ENCODE measurements around the gene PCSK5. TPM values are rescaled to one million over a fixed set of nuclear protein-coding genes. Genes with fewer than 3 reads are reported as not detected.
"Not testable (repeated sequence)": the region's sequence is repeated elsewhere in the genome, so short reads cannot be mapped to it uniquely, and the experiment has no call there.

PCSK5 gene
- total and polyA plus RNA-seq, 5 experiments from 2014 or later = 6.5 to 22.8 (median 14.7) TPM

GRCh38 chr9:75956161-75956560, 65.7 kb downstream of the PCSK5 start:
- Mint-ChIP-seq H3K27ac (no peak overlapping the region), H3K4me3 (no peak overlapping the region), H3K9me3 (peaks cover 0 to 1% (median 0%) of the 10 kb centered on the region in 9 donors), H3K4me1 (peaks cover 10 to 53% (median 37%) of the 10 kb centered on the region in 4 donors), H3K27me3 (no peaks in the 10 kb centered on the region), H3K36me3 (peaks cover 0 to 33% (median 16%) of the 10 kb centered on the region in 3 donors)
- ATAC-seq (no peak), DNase-seq (no peak)
- POLR2A ChIA-PET = no interaction called here

GRCh38 chr9:75957116-75957515, 66.6 kb downstream of the PCSK5 start:
- H3K36me3 Mint-ChIP-seq = peaks cover 0 to 27% (median 12%) of the 10 kb centered on the region in 3 donors
- ATAC-seq (no peak), DNase-seq (no peak)
- POLR2A ChIA-PET = no interaction called here
- H3K4me1 Mint-ChIP-seq = peaks cover 17 to 60% (median 43%) of the 10 kb centered on the region in 4 donors
- no peak overlapping the region for H3K27ac Mint-ChIP-seq
- no peaks in the 10 kb centered on the region for H3K27me3 Mint-ChIP-seq
- H3K4me3 Mint-ChIP-seq = no peak overlapping the region
- peaks cover 0 to 1% (median 0%) of the 10 kb centered on the region in 9 donors for H3K9me3 Mint-ChIP-seq

- Mint-ChIP-seq H3K9me3 (no peaks in the 10 kb centered on the region), H3K27ac (peak overlapping the region in 4 of 10 donors; percentile 11 to 72 (median 22)), H3K36me3 (peaks cover 0 to 19% (median 9%) of the 10 kb centered on the region in 3 donors), H3K4me1 (peaks cover 28 to 64% (median 49%) of the 10 kb centered on the region in 4 donors), H3K4me3 (no peak overlapping the region), H3K27me3 (no peaks in the 10 kb centered on the region)
- DNase-seq = no peak
- ATAC-seq = no peak
- POLR2A ChIA-PET = no interaction called here
Measured at GRCh38 chr9:75958226-75958625, 67.8 kb downstream of the PCSK5 start.

GRCh38 chr9:75960551-75960950, 70.1 kb downstream of the PCSK5 start:
- Mint-ChIP-seq H3K4me3 (no peak overlapping the region), H3K27ac (peak overlapping the region in 3 of 10 donors; percentile 18 to 75 (median 54)), H3K4me1 (peaks cover 31 to 78% (median 57%) of the 10 kb centered on the region in 4 donors), H3K9me3 (no peaks in the 10 kb centered on the region), H3K27me3 (no peaks in the 10 kb centered on the region), H3K36me3 (peaks cover 0 to 9% (median 7%) of the 10 kb centered on the region in 3 donors)
- DNase-seq = no peak
- no peak for ATAC-seq
- POLR2A ChIA-PET = no interaction called here

GRCh38 chr9:75962013-75962661, 71.7 kb downstream of the PCSK5 start:
- peak overlapping the region; percentile 52 to 97 (median 78) for H3K27ac Mint-ChIP-seq
- ATAC-seq = peak; percentile 41 to 49
- peaks cover 35 to 83% (median 55%) of the 10 kb centered on the region in 4 donors for H3K4me1 Mint-ChIP-seq
- DNase-seq = peak in 1 of 10 donors; percentile 5
- H3K9me3 Mint-ChIP-seq = no peaks in the 10 kb centered on the region
- no peaks in the 10 kb centered on the region for H3K27me3 Mint-ChIP-seq
- peak overlapping the region in 8 of 10 donors; percentile 23 to 79 (median 63) for H3K4me3 Mint-ChIP-seq
- POLR2A ChIA-PET = interaction anchor here (0.9 kb wide), 1 partner anchor 72 kb away, joined by 3 read pairs; the partner anchor contains the start of gene PCSK5
- H3K36me3 Mint-ChIP-seq = peaks cover 0 to 7% (median 5%) of the 10 kb centered on the region in 3 donors

GRCh38 chr9:75962662-75963036, 72.2 kb downstream of the PCSK5 start:
- no peaks in the 10 kb centered on the region for H3K27me3 Mint-ChIP-seq
- peaks cover 34 to 79% (median 53%) of the 10 kb centered on the region in 4 donors for H3K4me1 Mint-ChIP-seq
- peaks cover 0 to 4% (median 4%) of the 10 kb centered on the region in 3 donors for H3K36me3 Mint-ChIP-seq
- H3K9me3 Mint-ChIP-seq = no peaks in the 10 kb centered on the region
- DNase-seq = peak in 2 of 10 donors; percentile 1 to 3
- POLR2A ChIA-PET = interaction anchor here (0.9 kb wide), 1 partner anchor 72 kb away, joined by 3 read pairs; the partner anchor contains the start of gene PCSK5
- H3K27ac Mint-ChIP-seq = peak overlapping the region; percentile 52 to 97 (median 78)
- peak overlapping the region in 8 of 10 donors; percentile 23 to 79 (median 63) for H3K4me3 Mint-ChIP-seq
- peak; percentile 50 to 77 for ATAC-seq

- not testable (repeated sequence) for H3K27me3 Mint-ChIP-seq, DNase-seq, H3K36me3 Mint-ChIP-seq, ATAC-seq, H3K9me3 Mint-ChIP-seq
- POLR2A ChIA-PET = interaction anchor here (0.6 to 0.9 kb wide), 2 partner anchors 73 to 77 kb away, joined by 3 read pairs; partner anchors contain the start of gene PCSK5
- H3K4me3 Mint-ChIP-seq = peak overlapping the region in 1 of 10 donors; percentile 57
- H3K4me1 Mint-ChIP-seq = peaks cover 33 to 79% (median 54%) of the 10 kb centered on the region in 4 donors
- peak overlapping the region in 5 of 10 donors; percentile 25 to 63 (median 55) for H3K27ac Mint-ChIP-seq
Measured at GRCh38 chr9:75963321-75963720, 72.8 kb downstream of the PCSK5 start.

- Mint-ChIP-seq H3K27me3 (no peaks in the 10 kb centered on the region), H3K27ac (peak overlapping the region in 2 of 10 donors; percentile 11 to 48), H3K4me1 (peaks cover 33 to 77% (median 47%) of the 10 kb centered on the region in 4 donors), H3K36me3 (peaks cover 4 to 15% (median 6%) of the 10 kb centered on the region in 3 donors), H3K4me3 (no peak overlapping the region), H3K9me3 (peaks cover 0 to 3% (median 0%) of the 10 kb centered on the region in 9 donors)
- POLR2A ChIA-PET = no interaction called here
- ATAC-seq (no peak), DNase-seq (no peak)
Measured at GRCh38 chr9:75964427-75964826, 74.0 kb downstream of the PCSK5 start.

- H3K4me1 Mint-ChIP-seq = peaks cover 29 to 71% (median 39%) of the 10 kb centered on the region in 4 donors
- POLR2A ChIA-PET = interaction anchor here (0.7 kb wide), 1 partner anchor 14 kb away, joined by 3 read pairs; no protein-coding TSS in a partner anchor
Measured at GRCh38 chr9:75965231-75965630, 74.8 kb downstream of the PCSK5 start.

GRCh38 chr9:75967556-75967955, 77.1 kb downstream of the PCSK5 start:
- ATAC-seq (no peak), DNase-seq (no peak)
- no peaks in the 10 kb centered on the region for H3K27me3 Mint-ChIP-seq
- H3K36me3 Mint-ChIP-seq = peaks cover 4 to 24% (median 10%) of the 10 kb centered on the region in 3 donors
- POLR2A ChIA-PET = no interaction called here
- H3K27ac Mint-ChIP-seq = peak overlapping the region in 1 of 10 donors; percentile 14
- H3K4me3 Mint-ChIP-seq = no peak overlapping the region
- H3K4me1 Mint-ChIP-seq = peaks cover 19 to 59% (median 29%) of the 10 kb centered on the region in 4 donors
- H3K9me3 Mint-ChIP-seq = peaks cover 0 to 18% (median 0%) of the 10 kb centered on the region in 9 donors

More at GRCh38 chr9:75965231-75965630, 74.8 kb downstream of the PCSK5 start:
- no peak overlapping the region for H3K4me3 Mint-ChIP-seq
- no peak for DNase-seq
- no peaks in the 10 kb centered on the region for H3K27me3 Mint-ChIP-seq
- H3K9me3 Mint-ChIP-seq = peaks cover 0 to 3% (median 0%) of the 10 kb centered on the region in 9 donors
- peaks cover 4 to 17% (median 6%) of the 10 kb centered on the region in 3 donors for H3K36me3 Mint-ChIP-seq
- H3K27ac Mint-ChIP-seq = peak overlapping the region in 3 of 10 donors; percentile 27 to 70 (median 42)
- ATAC-seq = no peak

GRCh38 chr9:75974016-75974766, 83.7 kb downstream of the PCSK5 start:
- POLR2A ChIA-PET = no interaction called here
- peaks cover 0 to 9% (median 8%) of the 10 kb centered on the region in 3 donors for H3K36me3 Mint-ChIP-seq
- no peaks in the 10 kb centered on the region for H3K27me3 Mint-ChIP-seq
- peaks cover 0 to 18% (median 0%) of the 10 kb centered on the region in 9 donors for H3K9me3 Mint-ChIP-seq
- H3K4me1 Mint-ChIP-seq = peaks cover 19 to 58% (median 45%) of the 10 kb centered on the region in 4 donors
- no peak for ATAC-seq
- H3K27ac Mint-ChIP-seq = peak overlapping the region in 5 of 10 donors; percentile 20 to 85 (median 32)
- no peak for DNase-seq
- no peak overlapping the region for H3K4me3 Mint-ChIP-seq

- ATAC-seq (no peak), DNase-seq (no peak)
- H3K4me1 Mint-ChIP-seq = peaks cover 18 to 62% (median 49%) of the 10 kb centered on the region in 4 donors
- peak overlapping the region in 8 of 10 donors; percentile 7 to 85 (median 44) for H3K27ac Mint-ChIP-seq
- H3K4me3 Mint-ChIP-seq = no peak overlapping the region
- H3K36me3 Mint-ChIP-seq = peaks cover 0 to 12% (median 8%) of the 10 kb centered on the region in 3 donors
- POLR2A ChIA-PET = interaction anchor here (0.6 kb wide), 1 partner anchor 345 kb away, joined by 3 read pairs; no protein-coding TSS in a partner anchor
- peaks cover 0 to 18% (median 0%) of the 10 kb centered on the region in 9 donors for H3K9me3 Mint-ChIP-seq
- no peaks in the 10 kb centered on the region for H3K27me3 Mint-ChIP-seq
Measured at GRCh38 chr9:75975071-75975470, 84.6 kb downstream of the PCSK5 start.

All from naive thymus-derived CD8-positive, alpha-beta T cell (primary cell).